RPMI8226 (cell line): Measurements from ENCODE around the gene ATP6V0D1.

Experiments
- DNase-seq: peaks from one replicate; pipeline ENCODE4 v3.0.0-alpha.2; 2015

Gene ATP6V0D1

DNA sequence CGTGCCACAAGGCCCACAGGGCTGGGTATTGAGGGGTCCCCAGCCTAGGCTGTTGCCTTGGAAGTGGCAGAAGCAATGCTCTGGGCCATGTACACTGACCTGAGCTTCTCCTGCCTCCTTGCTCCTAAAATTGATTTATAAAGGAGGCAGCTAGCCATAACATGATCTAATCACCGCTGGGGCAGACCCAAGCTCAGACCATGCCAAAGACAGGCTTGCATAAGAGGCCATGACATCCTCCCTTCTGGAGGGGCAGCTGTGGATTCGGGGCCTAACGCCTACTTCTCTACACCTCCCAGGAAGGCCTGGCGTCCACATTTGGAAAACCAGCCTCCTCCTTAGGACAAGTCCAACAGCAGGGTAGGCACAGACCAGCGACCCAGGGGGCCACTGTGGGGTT is 37.7 kb downstream of the ATP6V0D1 start:
- no peak for DNase-seq

DNA sequence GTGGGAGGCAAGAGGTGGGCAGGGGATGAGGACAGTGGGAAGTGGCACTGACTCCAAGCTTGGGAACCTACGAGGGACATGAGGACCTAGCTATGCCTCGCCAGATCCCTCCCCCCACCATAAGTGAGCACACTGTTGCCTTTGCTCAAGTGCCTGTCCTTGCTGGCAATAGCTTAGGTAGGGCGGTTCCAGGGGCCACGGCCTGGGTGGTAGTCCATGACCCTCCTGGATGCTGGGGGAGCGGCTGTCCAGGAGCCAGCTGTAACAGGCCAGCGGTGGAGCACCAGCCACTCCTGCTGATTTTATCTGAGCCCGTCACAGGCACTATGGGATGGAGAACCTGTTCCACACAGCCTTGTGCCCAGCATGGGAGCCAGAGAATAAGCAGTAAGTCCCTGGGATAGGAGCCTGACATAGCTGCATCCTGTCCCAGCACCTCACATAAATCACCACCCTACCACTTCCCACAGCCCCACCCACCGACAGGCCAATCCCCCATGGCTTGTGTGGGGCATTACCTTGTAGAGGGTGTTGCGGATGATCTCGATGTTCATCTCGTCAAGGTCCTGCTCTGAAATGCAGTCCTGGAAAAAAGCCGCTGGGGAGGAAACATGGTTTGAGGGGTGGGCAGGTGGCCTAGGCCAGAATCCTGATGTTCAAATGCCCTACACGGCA is 38.2 kb downstream of the ATP6V0D1 start:
- no peak for DNase-seq

DNA sequence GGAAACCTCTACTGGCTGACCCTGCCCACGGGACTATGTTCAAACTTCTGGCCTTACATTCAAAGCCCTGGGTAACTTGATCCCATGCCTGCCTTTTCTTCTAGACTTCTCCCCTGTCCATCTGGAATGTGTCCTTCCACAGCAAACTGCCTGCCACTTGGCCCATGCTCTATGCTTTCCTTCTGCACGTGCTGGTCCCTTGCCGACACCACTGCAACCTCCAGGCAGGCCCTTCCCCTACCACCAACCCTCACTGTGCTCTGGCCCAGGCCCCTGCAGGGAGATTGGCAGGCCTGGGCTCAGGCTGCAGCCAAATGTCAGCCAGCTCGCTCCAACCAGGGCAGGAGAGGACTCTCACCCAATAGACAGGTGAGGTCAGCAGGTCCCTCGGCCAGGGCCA is 39.0 kb downstream of the ATP6V0D1 start:
- no peak for DNase-seq

DNA sequence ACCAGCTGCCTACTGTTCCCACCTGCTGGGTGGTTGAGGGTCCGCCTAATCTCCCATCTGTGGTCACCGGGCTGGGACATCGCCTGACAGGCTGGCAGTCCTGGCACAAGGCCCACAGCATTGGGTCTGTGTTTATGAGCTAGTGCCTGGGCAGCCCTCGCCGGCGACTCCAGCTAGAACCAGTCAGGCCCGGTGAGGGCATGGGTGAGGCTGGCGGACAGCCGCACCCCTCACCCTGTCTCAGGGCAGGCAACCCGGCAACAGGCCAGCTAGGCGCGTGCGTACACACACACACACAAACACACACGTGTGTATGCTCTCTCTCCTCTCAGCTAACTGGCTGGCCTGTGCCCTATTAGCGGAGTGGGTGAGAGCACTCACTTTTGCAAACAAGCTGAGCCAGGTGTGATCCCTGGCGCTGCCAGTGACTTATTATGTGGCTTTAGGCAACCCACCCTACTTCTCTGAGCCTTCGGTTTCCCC is 39.6 kb downstream of the ATP6V0D1 start:
- DNase-seq: peak; percentile 24

DNA sequence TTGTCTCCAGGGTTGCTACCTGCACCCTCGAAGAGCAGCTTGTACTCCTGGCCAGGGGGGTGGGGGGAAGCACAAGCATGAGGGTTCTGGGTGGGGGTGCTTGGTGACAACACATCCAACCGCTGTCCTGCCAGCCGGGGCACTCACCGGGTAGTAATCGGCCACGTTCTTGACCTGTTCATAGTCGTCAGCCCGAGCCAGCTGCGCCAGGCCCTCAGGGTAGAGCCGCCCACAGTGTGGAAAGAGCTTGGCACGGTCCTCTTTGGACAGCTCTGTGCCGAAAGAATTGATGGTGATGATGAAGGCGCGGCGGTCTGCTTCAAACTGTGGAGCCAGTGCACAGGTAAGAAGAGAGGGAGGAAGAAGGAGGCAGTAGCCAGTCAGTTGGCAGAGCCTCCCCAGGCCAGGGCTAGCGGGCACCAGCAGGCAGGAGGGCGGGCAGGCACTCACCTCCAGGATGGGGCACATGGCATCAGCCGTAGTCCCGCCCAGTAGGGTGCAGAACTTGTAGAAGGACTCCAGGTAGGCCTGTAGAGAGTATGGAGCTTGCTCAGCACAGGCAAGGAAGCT is 42.0 kb downstream of the ATP6V0D1 start:
- no peak for DNase-seq

DNA sequence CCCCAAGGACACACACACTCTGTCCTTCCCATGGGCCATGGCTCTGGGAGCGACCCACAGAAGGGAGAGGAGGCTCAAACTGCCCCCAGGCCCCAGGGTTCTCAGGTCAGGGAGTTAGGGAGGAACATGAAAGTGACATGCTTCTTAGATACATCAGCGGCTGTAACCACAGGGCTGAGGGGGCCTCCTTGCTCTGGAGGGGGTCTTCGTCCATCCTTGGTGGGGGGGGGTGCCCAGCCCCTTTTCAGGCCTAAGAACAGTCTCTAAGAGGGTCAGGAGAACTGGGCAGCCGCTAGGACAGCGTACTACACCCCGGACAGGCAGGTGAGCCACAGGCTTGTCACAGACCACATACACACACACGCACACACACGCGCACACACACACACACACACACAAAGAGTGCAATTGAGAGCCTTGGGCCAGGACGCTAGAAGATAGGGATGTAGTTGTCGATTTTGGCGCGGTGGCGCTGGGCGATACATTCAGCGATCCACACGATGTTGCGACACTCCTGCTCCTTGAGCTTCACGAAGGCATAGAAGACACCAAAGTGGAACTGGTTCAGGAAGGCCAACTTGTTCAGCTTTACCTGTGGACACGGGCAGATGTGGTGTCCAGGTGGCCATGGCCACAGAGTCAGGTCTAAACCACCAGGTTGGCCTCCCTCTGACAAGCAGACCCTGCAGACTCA is 42.7 kb downstream of the ATP6V0D1 start:
- no peak for DNase-seq

DNA sequence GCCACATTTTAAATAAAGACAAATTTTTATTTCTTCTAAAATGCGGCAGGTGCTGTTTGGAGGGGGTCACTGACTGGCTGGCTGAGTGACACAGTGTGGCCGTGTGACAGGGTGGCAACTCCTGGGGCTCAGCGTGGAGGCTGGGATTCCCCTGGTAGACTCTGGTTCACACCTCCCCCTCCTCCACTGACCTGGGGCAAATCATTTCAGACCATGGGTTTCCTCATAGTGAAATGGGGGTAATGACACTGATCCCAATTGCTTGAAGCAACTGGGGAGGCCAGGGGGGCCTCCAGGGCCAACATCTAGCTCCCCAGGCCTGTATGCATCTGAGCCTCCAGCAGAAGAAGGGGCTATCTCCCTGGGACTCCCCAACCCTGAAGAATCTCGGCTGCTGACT is 43.4 kb downstream of the ATP6V0D1 start:
- DNase-seq: no peak

DNA sequence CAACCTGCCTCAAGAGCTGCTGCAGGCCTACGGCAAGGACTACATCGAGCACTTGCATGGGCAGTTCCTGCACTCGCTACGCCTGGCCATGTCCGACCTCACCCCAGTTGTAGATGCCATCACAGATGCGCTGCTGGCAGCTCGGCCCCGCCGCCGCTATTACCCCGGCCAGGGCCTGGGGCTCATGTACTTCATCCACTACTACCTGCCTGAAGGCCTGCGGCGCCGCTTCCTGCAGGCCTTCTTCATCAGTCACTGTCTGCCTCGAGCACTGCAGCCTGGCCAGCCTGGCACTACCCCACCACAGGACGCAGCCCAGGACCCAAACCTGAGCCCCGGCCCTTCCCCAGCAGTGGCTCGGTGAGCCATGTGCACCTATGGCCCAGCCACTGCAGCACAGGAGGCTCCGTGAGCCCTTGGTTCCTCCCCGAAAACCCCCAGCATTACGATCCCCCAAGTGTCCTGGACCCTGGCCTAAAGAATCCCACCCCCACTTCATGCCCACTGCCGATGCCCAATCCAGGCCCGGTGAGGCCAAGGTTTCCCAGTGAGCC is 44.2 kb downstream of the ATP6V0D1 start:
- DNase-seq: no peak

DNA sequence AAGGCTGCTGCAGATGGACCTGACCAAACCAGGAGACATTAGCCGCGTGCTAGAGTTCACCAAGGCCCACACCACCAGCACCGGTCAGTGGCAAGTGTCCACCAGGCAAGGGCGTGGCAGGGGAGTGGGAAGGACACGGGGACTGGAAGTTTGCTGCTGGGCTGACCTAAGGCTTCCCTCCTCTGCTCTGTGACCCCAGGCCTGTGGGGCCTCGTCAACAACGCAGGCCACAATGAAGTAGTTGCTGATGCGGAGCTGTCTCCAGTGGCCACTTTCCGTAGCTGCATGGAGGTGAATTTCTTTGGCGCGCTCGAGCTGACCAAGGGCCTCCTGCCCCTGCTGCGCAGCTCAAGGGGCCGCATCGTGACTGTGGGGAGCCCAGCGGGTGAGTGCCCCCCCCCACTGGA is 45.2 kb downstream of the ATP6V0D1 start:
- DNase-seq: no peak

DNA sequence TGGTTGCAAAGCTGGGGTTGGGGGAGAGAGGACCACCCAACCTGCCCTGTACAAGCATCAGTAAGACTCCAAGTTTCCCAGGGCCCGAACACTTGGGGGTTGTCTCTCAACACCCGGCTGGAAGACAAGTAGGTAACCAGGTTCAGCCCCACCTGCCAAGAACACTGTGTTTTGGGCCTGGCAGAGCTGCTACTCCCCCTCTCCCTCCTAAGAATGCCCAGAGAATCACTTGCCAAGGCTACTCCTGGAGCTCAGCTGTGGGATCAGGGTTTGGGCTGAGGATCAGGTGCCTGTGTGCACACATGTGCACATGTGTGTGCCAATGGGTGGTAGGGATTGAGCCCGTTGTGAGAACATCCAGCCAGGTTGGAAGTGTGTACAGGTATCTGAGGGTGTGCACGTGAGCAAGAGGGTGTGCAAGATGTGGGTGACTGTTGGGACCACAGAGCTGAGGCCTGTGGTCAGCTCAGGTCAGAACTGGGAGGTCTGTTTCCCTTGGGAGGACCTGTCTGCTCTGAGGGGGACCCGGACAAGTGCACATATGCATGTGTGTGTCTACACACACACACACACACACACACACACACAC is 47.7 kb downstream of the ATP6V0D1 start:
- DNase-seq: no peak

DNA sequence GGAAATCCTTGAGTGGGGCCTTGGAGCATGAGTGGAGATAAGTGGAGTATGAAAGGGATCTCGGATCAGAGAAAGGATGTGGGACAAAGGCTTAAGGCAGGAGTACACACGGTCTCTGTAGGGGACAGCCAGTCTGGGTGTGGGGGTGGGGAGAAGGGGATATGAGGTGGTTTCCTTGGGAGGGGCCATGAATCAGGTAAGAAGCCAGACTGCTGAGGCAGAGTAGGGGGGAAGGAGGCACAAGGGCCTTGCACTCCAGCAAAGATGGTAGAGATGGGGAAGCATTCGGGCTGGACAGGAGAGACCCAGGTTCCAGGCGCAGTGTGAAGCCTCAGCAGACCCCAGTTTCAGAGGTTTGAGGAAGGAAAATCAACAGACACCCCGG is 48.5 kb downstream of the ATP6V0D1 start:
- no peak for DNase-seq

DNA sequence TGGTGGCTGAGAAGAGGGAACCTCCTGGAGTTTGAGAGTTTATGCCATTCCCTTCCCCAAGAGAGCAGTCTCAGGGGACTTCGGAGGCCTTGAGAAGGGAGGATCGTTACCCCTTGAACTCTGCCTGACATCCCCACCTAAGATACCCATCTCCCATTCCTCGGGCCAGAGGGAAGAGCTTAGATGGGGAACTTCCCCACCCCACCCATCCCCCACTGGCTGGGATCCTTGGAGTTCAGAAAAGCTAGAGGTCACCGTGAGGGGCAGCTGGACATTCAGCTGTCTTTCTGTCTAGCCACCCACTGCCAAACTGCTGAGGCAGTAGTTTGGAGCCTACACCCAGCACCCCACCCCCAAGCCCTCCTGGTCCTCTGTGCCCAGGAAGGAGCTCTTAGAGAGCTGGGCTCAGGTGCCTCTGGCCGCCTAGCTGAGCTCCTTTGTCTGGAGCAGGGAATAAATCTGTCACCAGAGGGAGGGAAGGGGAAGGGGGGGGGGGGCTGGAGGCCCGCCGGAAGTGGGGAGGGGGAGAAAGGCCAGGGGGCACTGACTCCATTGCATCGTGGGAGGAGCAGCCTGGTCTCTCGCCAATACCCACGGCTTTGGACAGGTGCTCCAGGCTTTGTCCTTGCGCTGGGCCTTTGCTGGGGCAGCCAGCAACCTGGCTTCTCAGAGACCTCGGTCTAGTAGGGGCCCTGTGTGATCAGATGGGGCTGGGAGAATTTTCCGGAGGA is 49.0 kb downstream of the ATP6V0D1 start:
- DNase-seq: peak; percentile 42

DNA sequence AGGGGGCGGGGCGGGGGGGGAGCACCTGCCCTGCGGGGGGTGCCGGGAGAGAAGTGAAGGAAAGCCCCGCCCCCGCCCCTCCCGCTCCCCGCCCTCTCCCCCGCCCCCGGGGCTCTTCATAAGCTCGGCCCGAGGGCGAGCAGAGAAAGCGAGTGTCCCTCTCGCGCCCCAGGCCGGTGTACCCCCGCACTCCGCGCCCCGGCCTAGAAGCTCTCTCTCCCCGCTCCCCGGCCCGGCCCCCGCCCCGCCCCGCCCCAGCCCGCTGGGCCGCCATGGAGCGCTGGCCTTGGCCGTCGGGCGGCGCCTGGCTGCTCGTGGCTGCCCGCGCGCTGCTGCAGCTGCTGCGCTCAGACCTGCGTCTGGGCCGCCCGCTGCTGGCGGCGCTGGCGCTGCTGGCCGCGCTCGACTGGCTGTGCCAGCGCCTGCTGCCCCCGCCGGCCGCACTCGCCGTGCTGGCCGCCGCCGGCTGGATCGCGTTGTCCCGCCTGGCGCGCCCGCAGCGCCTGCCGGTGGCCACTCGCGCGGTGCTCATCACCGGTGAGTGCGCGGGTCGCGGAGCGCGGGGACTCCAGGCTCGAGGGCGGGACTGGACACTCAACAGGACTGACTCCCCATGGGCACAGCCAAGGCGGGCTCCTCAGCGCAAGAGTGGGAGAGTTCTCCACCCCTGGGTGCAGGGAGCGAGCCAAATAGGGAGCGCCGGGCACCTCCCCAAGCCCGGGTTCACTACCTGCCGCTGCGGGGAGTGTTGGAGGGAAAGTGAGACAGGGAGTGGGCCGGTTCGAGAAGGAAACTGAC is 49.8 kb downstream of the ATP6V0D1 start, which contains the start of gene HSD11B2:
Gene HSD11B2, plus strand, starts transcription at position 145 of the 798 bp plus-strand sequence. Its CDS starts 128 bp downstream, at position 273.
- peak; percentile 87 for DNase-seq

DNA sequence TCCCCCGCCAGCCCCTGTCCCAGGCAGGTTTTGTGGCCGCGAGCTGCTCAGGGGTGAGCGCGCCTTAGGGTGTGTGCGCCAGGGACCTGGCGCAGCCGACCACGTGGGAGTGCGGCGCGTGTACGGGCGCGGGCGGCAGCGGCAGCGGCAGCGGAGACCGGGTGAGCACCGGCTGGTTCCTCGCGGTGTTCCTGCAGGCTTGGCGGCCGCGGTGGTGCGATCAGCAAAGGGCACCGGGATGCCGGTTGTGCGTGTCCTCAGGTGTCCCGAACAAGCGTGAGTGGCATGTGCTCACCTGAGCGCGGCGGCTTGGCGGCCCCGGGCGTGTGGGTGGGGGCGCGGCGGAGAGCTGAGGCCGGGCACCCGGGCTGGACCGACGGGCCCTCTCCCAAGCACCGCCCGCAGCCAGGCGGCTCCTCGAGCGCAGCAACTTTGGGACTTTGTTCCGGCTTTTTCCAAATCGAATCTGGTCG is 50.4 kb downstream of the ATP6V0D1 start:
- DNase-seq: peak; percentile 74

DNA sequence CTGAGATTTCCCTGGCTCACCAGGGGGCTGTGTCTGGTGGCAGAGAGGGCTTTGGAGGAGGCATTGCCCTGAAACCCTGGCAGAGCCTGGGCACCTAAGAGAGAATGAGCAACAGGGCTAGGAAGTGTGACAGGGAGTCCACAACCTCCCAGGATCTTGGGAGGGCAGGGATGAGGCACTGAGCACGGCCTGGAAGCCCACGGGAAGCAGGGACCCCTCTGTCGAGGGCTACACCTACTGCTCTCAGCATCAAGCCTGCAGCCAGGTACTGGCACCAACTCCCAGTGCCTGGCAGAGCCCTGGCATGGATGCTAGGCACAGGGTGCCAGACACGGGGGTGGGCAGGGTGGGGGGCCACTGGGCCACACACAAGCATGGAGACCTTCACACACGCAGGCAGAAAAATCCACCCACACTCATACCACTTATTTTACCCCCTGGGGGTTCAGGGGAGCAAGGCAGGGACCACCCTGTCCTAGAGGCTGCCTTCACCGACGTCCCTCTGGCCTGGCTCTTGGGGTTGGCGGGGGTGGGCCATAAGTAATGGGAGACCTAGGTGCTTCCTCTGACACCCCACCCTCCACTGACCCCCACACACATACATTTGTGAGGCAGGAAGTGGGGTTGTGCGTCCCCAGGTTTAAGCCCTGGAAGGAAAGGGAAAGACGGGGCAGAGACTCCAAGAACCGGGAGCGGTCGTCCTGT is 51.0 kb downstream of the ATP6V0D1 start:
- DNase-seq: no peak

DNA sequence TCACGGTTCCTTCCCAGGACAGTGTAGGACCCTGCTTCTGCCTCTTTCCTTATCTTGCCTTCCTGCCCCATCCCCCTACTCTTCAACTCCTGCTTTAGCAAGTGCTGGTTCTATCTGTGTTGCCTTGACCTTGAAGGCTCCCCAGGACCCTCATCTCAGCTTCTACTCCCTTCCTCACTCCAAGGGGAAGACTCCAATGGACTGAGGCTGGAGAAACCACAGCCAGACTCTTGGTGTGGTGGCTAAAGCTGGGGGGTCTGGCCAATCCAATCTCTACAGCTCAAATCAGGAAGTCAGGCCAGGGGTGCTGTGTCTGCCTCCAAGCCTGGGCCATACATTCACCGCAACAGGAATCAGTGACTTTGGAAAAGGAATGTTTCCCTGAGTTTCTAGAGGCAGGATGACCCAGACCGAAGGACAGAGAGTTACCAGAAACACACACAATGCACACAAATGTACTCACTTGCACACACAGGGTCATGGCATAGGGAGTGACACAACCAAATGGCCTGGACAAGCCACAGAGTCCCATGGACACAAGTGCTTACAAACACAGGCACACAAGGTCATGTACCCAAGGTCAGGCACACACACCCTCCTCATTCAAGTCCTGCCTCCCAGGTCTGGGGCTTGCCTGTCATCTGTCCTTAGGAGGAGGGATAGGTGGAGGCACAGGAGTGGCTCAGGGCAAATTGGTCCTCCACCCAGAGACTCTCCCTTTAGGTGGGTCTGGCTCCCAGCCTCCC is 51.7 kb downstream of the ATP6V0D1 start:
- DNase-seq: no peak

DNA sequence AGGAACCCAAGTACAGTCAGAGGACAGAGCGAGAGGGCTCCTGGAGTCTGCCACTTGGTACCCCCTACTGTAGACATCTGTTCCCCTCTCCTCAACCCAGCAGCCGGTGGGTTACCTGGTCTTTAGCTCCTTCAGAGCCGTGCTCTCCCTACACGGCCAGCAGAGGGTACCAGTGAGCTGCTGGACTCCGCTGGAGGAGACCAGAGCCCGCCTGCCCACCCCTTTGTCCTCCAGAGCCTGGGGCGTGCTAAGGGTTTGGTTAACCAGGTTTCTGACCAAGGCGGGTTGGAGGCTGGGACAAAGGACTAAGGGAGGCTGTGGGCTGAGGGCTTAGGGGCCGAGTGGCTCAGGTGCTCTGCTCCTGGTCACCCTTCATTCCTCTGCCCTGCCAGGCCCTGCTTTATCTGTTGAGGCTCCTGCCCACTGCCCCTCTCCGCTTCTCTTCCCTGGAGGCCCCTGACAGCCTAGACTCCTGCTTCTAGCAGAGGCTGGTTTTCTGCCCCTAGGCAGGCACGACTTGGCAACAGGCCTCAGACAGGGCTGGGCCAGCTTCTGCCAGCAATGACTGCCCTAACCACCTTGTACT is 52.7 kb downstream of the ATP6V0D1 start:
- DNase-seq: peak; percentile 83

DNA sequence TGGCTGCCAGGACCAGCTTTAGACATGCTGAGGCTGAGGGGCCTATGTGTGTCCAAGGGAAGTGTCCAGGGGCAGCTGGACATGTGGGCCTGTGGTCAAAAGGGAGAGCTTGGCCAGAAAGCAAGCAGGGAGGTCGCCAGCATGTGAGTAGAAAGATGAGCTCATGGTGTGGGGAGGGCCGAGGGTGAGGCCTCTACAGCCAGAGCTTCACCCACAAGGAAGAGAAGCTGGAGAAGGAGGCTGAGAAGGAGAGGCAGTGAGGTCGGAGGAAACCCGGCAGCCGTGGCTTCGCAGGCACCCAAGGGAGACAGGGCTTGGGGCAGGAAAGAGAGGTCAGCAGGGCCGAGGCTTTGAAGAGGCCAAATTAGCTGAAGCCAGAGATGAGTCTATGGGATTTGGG is 54.0 kb downstream of the ATP6V0D1 start:
- DNase-seq: no peak

DNA sequence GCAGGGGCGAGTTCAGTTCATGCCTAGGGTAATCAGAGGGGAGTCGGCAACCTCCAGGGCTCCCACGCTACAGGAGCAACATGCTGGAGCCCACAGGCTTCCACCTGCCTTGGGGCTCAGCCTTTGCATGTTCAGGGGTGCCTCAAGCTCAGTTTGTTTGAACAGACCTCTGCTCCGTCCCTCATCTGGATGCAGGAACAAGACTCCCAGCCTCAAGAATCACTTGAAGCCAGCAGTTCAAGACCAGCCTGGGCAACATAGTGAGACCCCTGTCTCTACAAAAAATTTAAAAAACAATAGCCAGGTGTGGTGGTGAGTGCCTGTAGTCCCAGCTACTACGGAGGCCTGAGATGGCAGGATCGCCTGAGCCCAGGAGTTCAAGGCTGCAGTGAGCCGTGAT is 54.9 kb downstream of the ATP6V0D1 start:
- DNase-seq: no peak

DNA sequence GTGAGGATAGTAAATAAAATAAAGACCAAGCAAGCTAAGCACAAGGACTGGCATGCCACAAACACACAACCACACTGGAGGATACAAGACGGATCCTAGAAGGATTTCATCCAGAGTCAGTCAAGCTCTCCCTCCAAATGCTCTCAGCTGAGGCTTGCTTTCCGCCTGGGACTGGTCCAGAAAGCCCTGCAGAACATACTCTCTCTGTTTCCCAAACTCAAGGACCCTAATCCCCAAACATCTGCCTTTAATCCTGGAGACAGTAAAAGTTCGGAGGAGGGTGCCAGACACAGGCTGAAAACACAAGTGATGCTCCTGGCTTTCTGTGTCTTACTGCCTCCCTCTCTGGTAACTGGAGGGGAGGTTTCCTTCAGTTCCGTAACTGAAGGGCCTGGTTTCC is 55.4 kb downstream of the ATP6V0D1 start:
- DNase-seq: no peak
